Measurements from ENCODE around the gene FAT2.
A peak's percentile ranks its signal among the peaks of the same experiment; 100 is the strongest.

The FAT2 gene

GRCh38 chr5:151591144-151591819 is at the start of gene FAT2:
Gene FAT2, minus strand, starts transcription at chr5:151591331. Its CDS starts 22,400 bp downstream, at chr5:151568931.
- DNase-seq (ENCODE audit: low read depth, low spot score) = no peak

GRCh38 chr5:151638619-151639018 is 47.5 kb upstream of the FAT2 start:
- no peak for DNase-seq (ENCODE audit: low read depth, low spot score)

GRCh38 chr5:151637676-151638075 is 46.5 kb upstream of the FAT2 start:
- no peak for DNase-seq (ENCODE audit: low read depth, low spot score)

GRCh38 chr5:151633892-151634291 is 42.8 kb upstream of the FAT2 start:
- no peak for DNase-seq (ENCODE audit: low read depth, low spot score)

GRCh38 chr5:151632941-151633340 is 41.8 kb upstream of the FAT2 start:
- no peak for DNase-seq (ENCODE audit: low read depth, low spot score)

GRCh38 chr5:151632524-151632923 is 41.4 kb upstream of the FAT2 start:
- DNase-seq (ENCODE audit: low read depth, low spot score) = peak; percentile 26

GRCh38 chr5:151631941-151632340 is 40.8 kb upstream of the FAT2 start:
- DNase-seq (ENCODE audit: low read depth, low spot score) = no peak

GRCh38 chr5:151630088-151630487 is 39.0 kb upstream of the FAT2 start:
- DNase-seq (ENCODE audit: low read depth, low spot score) = no peak

GRCh38 chr5:151628112-151628823 is 37.1 kb upstream of the FAT2 start:
- no peak for DNase-seq (ENCODE audit: low read depth, low spot score)

- DNase-seq (ENCODE audit: low read depth, low spot score) = no peak
Measured at GRCh38 chr5:151627650-151628049, 36.5 kb upstream of the FAT2 start.

- no peak for DNase-seq (ENCODE audit: low read depth, low spot score)
Measured at GRCh38 chr5:151625285-151625684, 34.2 kb upstream of the FAT2 start.

GRCh38 chr5:151624476-151624875 is 33.3 kb upstream of the FAT2 start:
- DNase-seq (ENCODE audit: low read depth, low spot score) = no peak

GRCh38 chr5:151622367-151623088 is 31.4 kb upstream of the FAT2 start:
- DNase-seq (ENCODE audit: low read depth, low spot score) = no peak

GRCh38 chr5:151620461-151620840 is 29.3 kb upstream of the FAT2 start:
- DNase-seq (ENCODE audit: low read depth, low spot score) = no peak

GRCh38 chr5:151619812-151620460 is 28.8 kb upstream of the FAT2 start:
- DNase-seq (ENCODE audit: low read depth, low spot score) = no peak

- no peak for DNase-seq (ENCODE audit: low read depth, low spot score)
Measured at GRCh38 chr5:151618907-151619306, 27.8 kb upstream of the FAT2 start.

- DNase-seq (ENCODE audit: low read depth, low spot score) = no peak
Measured at GRCh38 chr5:151617841-151618710, 26.9 kb upstream of the FAT2 start.

GRCh38 chr5:151617383-151617840 is 26.3 kb upstream of the FAT2 start:
- DNase-seq (ENCODE audit: low read depth, low spot score) = no peak

- DNase-seq (ENCODE audit: low read depth, low spot score) = no peak
Measured at GRCh38 chr5:151615431-151615830, 24.3 kb upstream of the FAT2 start.

GRCh38 chr5:151614565-151614964 is 23.4 kb upstream of the FAT2 start:
- DNase-seq (ENCODE audit: low read depth, low spot score) = no peak

All from smooth muscle cell of the brain vasculature (primary cell).